Erythroblast (primary cell): ENCODE measurements around the gene SPSB4.

Experiments
- GATA1 ChIP-seq: IDR thresholded peaks from 2 replicates; pipeline ENCODE4 v1.6.1; 2011; ENCODE audit warnings: low read depth, mild to moderate bottlenecking, control low read depth, low read length, moderate library complexity
- POLR2A ChIP-seq: IDR thresholded peaks from 2 replicates; pipeline ENCODE4 v1.6.1; 2011; ENCODE audit warnings: mild to moderate bottlenecking, low read length

DNA sequence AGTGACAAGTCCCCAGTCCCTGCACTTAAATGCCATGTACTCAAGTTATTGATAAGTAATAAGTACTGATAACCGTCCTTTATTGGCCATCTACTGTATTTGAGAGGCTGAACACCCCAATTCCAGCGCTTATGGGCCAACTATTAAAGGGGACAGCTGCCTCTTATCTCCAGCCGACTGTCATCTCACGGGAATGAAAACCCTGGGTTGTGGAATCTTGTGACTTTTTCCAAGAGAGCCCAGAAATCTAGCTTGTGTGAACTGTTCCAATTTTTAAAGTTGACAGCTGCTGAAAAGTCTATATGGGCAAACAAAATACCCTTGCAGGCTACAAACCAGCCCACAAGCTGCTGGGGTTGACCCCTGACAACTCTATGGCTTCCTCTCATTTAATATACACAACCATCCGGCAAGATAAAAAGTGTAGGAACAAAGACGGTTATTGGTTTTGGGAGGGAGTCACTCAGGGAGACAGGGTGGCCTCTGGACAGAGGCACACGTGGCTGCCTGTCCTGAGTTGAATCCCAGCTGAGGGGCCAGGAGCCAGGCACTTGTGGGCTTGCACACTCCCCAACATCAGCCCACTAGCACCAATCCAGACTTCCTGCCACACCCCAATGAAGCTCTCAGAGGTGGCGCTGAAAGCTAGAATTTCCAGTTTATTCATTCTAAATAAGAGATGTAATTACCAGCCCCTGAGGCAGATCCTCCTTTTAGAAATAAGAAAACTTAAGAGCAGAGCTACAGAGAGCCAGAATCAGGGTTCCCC, 16.2 kb downstream of the SPSB4 start:
- no peak for TF ChIP-seq POLR2A
- TF ChIP-seq GATA1: no peak
